T-cell (primary cell): Measurements from ENCODE around the gene WNT1. TPM values are rescaled to one million over a fixed set of nuclear protein-coding genes. Genes with fewer than 3 reads are reported as not detected.

Source experiments
- ATAC-seq, 4 experiments: fragments of 200-7000 bp in 3 of 4; fragments of 150-1000 bp in 1 of 4; cut with Tn5 transposase; replicated peaks in 1 of 4; 1 replicate in 3 of 4; 2 replicates in 1 of 4; pipeline ENCODE4 v1.10.0; 2021; ENCODE audit warnings: moderate library complexity in 3 of 4, mild to moderate bottlenecking in 2 of 4, moderate number of reproducible peaks in 1 of 4
- CTCF ChIA-PET, 2 donors: fragments of 300-600 bp; sonication (Branson Sonifier 250); formaldehyde crosslinking; loops; one replicate each; lab custom pipeline; 2022; ENCODE audit warnings: antibody characterized with exemption in 2 of 2; lab: Charles Lee
- POLR2A ChIA-PET, 2 donors: fragments of 300-600 bp; sonication (Branson Sonifier 250); formaldehyde crosslinking; loops; one replicate each; lab custom pipeline; 2022; ENCODE audit warnings: antibody characterized with exemption in 2 of 2; lab: Charles Lee
- DNase-seq, 35 experiments: peaks; one replicate each; pipeline versions ENCODE4 v3.0.0 to v3.0.0-alpha.2; 2013 to 2023
- H3K27ac ChIP-seq: one replicate; pipeline ENCODE4 v1.5.1; 2013; ENCODE audit warnings: low read length
- H3K27me3 ChIP-seq, 2 experiments: replicated peaks in 1 of 2; 1 replicate in 1 of 2; 2 replicates in 1 of 2; pipeline versions ENCODE4 v1.6.1 to v1.7.0; 2013; ENCODE audit warnings: low read length in 1 of 2, mixed read lengths in 1 of 2; ENCODE audit not compliant: control insufficient read depth in 2 of 2, insufficient read depth in 2 of 2; ENCODE audit errors: extremely low read depth in 1 of 2
- H3K36me3 ChIP-seq, 2 donors: 1 replicate in 1 of 2; 2 replicates in 1 of 2; pipeline versions ENCODE4 v1.6.1 to v1.7.0; 2013; ENCODE audit warnings: low read length in 1 of 2; ENCODE audit not compliant: control insufficient read depth in 2 of 2, insufficient read depth in 1 of 2; ENCODE audit errors: extremely low read depth in 1 of 2
- H3K4me1 ChIP-seq, 2 experiments: 1 replicate in 1 of 2; 2 replicates in 1 of 2; pipeline versions ENCODE4 v1.6.1 to v1.7.0; 2013; ENCODE audit warnings: low read length in 2 of 2, mixed read lengths in 1 of 2; ENCODE audit not compliant: insufficient read depth in 2 of 2, control insufficient read depth in 1 of 2; ENCODE audit errors: extremely low read depth in 1 of 2
- H3K4me3 ChIP-seq, 2 donors: 1 replicate in 1 of 2; 2 replicates in 1 of 2; pipeline versions ENCODE4 v1.5.1 to v1.7.0; 2013; ENCODE audit warnings: mild to moderate bottlenecking in 2 of 2, low read length in 1 of 2, moderate library complexity in 1 of 2; ENCODE audit not compliant: control insufficient read depth in 1 of 2; ENCODE audit errors: extremely low read depth in 1 of 2
- H3K9me3 ChIP-seq: 2 replicates; pipeline ENCODE4 v1.7.0; 2013
- H3K27ac Mint-ChIP-seq, 2 donors: one replicate each; pipeline ENCODE4 v1.8.0; 2020 to 2021; ENCODE audit warnings: mild to moderate bottlenecking in 2 of 2, mixed read lengths in 2 of 2
- H3K27me3 Mint-ChIP-seq, 2 donors: one replicate each; pipeline ENCODE4 v1.8.0; 2021 to 2022; ENCODE audit warnings: mixed read lengths in 2 of 2
- H3K36me3 Mint-ChIP-seq: one replicate; pipeline ENCODE4 v1.8.0; 2021; ENCODE audit warnings: mixed read lengths
- H3K4me1 Mint-ChIP-seq, 3 donors: one replicate each; pipeline ENCODE4 v1.8.0; 2020 to 2022; ENCODE audit warnings: mixed read lengths in 3 of 3, mild to moderate bottlenecking in 1 of 3
- H3K4me3 Mint-ChIP-seq, 3 donors: one replicate each; pipeline ENCODE4 v1.8.0; 2020 to 2022; ENCODE audit warnings: mild to moderate bottlenecking in 3 of 3, mixed read lengths in 3 of 3, moderate library complexity in 3 of 3
- H3K9me3 Mint-ChIP-seq, 3 donors: one replicate each; pipeline ENCODE4 v1.8.0; 2020 to 2022; ENCODE audit warnings: mixed read lengths in 3 of 3
- WGBS: methylation state at CpG from one replicate; pipeline ENCODE4 v1.1.5; 2013; ENCODE audit warnings: missing lambda C conversion rate; ENCODE audit not compliant: insufficient coverage; 5-methylcytosine and 5-hydroxymethylcytosine counted together
- total RNA-seq, 35 experiments: library from RNA in 6 of 35; stranded (reverse) in 6 of 35; fragments of 120-200 nt in 1 of 35; gene quantifications; one replicate each; pipeline versions ENCODE4 v1.2.1 to v1.2.4 and lab custom pipeline; 2013 to 2026

WNT1 gene
- total RNA-seq, 5 donors from 2014 or later (not counting 1 experiment from before 2014, with no cell fraction given) = 0.47 to 2.6 (median 0.85) TPM

DNA sequence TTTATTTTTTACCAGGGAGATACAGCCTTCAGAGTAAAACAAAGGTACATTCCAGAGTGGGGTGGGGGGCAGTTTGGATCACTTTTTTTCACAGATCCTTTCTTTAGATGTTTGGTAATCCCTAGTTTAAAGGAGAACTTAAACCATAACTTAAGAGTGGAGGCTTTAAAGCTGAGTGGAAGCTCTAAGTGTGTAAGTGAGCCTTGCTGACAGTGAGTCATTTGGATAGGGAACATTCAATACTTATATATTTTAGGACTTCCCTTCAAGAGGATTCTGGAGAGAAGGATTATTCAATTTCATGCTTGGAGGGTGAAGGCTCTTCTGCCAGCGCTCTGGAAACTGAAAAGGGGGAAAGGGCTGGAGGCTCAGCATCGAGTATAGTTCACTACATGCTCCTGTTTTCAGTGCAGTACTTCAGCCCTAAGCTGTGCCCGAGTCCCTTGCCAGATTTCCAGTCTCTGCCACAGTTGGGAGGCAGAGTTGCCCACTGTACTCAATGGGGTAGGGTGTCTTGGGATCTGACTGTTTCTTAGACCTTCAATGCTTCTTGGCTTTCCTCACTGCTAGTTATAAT, 32.1 kb downstream of the WNT1 start:
- Mint-ChIP-seq H3K4me3 (no peak overlapping the region), H3K9me3 (no peaks in the 10 kb centered on the region), H3K27ac (no peak overlapping the region), H3K36me3 (peaks cover 62% of the 10 kb centered on the region), H3K4me1 (peaks cover 2 to 10% (median 9%) of the 10 kb centered on the region in 3 donors), H3K27me3 (no peaks in the 10 kb centered on the region)
- ATAC-seq = no peak
- Histone ChIP-seq H3K4me1 (no peaks in the 10 kb centered on the region), H3K36me3 (peaks cover 8 to 40% of the 10 kb centered on the region in 2 donors), H3K9me3 (no peaks in the 10 kb centered on the region), H3K27ac (no peak overlapping the region), H3K4me3 (no peak overlapping the region), H3K27me3 (no peaks in the 10 kb centered on the region)
- CTCF ChIA-PET = interaction anchor here in 1 of 2 donors (0.7 kb wide), 1 partner anchor 166 kb away, joined by 3 read pairs; no protein-coding TSS in a partner anchor
- POLR2A ChIA-PET = no interaction called here
- DNase-seq = no peak
- no CpG with 5 or more reads among the region's 3 CpGs for WGBS

DNA sequence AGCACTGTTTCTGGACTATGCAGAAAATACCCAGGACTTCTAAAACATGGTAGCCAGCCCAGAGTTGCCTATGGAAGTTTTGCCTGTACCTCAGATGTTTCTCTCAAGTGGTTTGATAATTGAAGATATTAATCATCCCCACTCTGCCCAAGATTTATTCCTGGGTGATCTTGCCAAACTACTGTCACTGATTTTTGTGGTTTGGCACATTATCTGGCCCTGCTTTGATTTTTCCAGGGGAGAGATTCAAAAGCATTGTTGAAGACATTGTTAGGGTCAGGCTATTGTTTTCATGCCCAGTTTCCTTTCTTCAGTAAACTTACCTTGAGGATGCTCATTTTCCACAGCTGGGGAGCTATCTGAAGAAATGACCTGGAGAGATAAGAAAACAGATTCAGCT, 34.6 kb downstream of the WNT1 start:
- no peak overlapping the region for H3K27ac ChIP-seq
- no peak overlapping the region for H3K27ac Mint-ChIP-seq
- no peaks in the 10 kb centered on the region for H3K9me3 ChIP-seq
- CTCF ChIA-PET = interaction anchor here (0.7 kb wide), 2 partner anchors 11 to 21 kb away, joined by 3 to 10 read pairs; no protein-coding TSS in a partner anchor
- H3K9me3 Mint-ChIP-seq = no peaks in the 10 kb centered on the region
- H3K36me3 Mint-ChIP-seq = peaks cover 61% of the 10 kb centered on the region
- POLR2A ChIA-PET = no interaction called here
- H3K36me3 ChIP-seq = peaks cover 4 to 33% of the 10 kb centered on the region in 2 donors
- DNase-seq = no peak
- no peak for ATAC-seq
- peaks cover 0 to 10% of the 10 kb centered on the region in 2 experiments for H3K4me1 ChIP-seq
- H3K27me3 ChIP-seq = no peaks in the 10 kb centered on the region
- H3K4me1 Mint-ChIP-seq = peaks cover 28 to 31% (median 29%) of the 10 kb centered on the region in 3 donors
- H3K4me3 Mint-ChIP-seq = no peak overlapping the region
- H3K27me3 Mint-ChIP-seq = no peaks in the 10 kb centered on the region
- H3K4me3 ChIP-seq = no peak overlapping the region

GRCh38 chr12:49013428-49013827, 35.3 kb downstream of the WNT1 start:
- peaks cover 33 to 36% (median 33%) of the 10 kb centered on the region in 3 donors for H3K4me1 Mint-ChIP-seq
- H3K27me3 ChIP-seq = no peaks in the 10 kb centered on the region
- WGBS = no CpG with 5 or more reads among the region's 3 CpGs
- ChIA-PET CTCF (interaction anchor here (1.3 to 1.7 kb wide), 2 partner anchors 17 kb away, joined by 4 to 6 read pairs; no protein-coding TSS in a partner anchor), POLR2A (no interaction called here)
- H3K9me3 Mint-ChIP-seq = no peaks in the 10 kb centered on the region
- peaks cover 4 to 33% of the 10 kb centered on the region in 2 donors for H3K36me3 ChIP-seq
- no peaks in the 10 kb centered on the region for H3K9me3 ChIP-seq
- no peak overlapping the region for H3K27ac Mint-ChIP-seq
- H3K4me1 ChIP-seq = peaks cover 0 to 15% of the 10 kb centered on the region in 2 experiments
- H3K27ac ChIP-seq = no peak overlapping the region
- H3K4me3 ChIP-seq = no peak overlapping the region
- H3K27me3 Mint-ChIP-seq = no peaks in the 10 kb centered on the region
- no peak overlapping the region for H3K4me3 Mint-ChIP-seq
- DNase-seq (no peak), ATAC-seq (no peak)
- H3K36me3 Mint-ChIP-seq = peaks cover 55% of the 10 kb centered on the region

DNA sequence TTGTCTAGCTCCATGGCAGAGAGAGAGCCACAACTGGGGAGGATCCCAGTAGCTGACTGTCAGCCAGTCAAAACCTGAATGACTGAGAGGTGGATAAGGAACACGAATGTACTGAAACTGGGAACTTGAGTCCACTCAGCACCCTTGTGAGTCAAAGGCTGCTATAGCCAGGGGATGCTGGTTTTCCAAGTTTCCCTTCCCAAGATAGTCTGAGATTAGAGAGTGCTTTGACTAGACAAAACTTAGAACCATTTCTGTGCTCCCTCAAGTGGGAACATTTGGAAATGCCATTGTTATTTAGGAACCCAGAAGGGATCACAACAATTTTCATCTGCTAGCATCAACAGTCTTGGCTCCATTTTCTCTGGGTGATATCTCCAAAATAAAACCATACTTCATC, 36.4 kb downstream of the WNT1 start:
- Mint-ChIP-seq H3K4me3 (no peak overlapping the region), H3K36me3 (peaks cover 48% of the 10 kb centered on the region), H3K27me3 (no peaks in the 10 kb centered on the region), H3K4me1 (peaks cover 39 to 45% (median 40%) of the 10 kb centered on the region in 3 donors), H3K9me3 (no peaks in the 10 kb centered on the region), H3K27ac (no peak overlapping the region)
- H3K4me3 ChIP-seq = no peak overlapping the region
- ChIA-PET CTCF (interaction anchor here (0.6 to 1.7 kb wide), 5 partner anchors 8 to 162 kb away, joined by 3 to 6 read pairs (median 4); no protein-coding TSS in a partner anchor), POLR2A (no interaction called here)
- ATAC-seq = no peak
- no peak overlapping the region for H3K27ac ChIP-seq
- no peaks in the 10 kb centered on the region for H3K27me3 ChIP-seq
- peaks cover 4 to 23% of the 10 kb centered on the region in 2 experiments for H3K4me1 ChIP-seq
- 80% methylated on average over 1 of the region's 1 CpG for WGBS
- peaks cover 4 to 28% of the 10 kb centered on the region in 2 donors for H3K36me3 ChIP-seq
- no peaks in the 10 kb centered on the region for H3K9me3 ChIP-seq
- no peak for DNase-seq

DNA sequence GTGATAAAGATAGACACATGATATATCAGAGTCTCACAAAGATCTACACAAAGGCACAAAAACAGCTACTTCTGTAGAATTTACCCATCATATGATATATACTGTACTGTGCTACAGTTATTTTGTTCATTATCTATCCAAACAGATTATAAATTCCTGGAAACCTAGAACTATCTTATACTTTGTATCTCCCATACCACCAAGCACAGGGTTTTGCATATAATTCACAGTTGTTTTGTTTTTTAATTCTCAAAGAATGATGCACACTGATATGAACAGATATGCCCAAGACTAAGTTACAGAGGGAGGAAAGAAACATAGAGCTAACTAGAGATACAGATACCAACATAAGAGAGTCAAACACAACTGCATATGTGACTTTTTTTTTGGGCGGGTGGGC, 37.1 kb downstream of the WNT1 start:
- no peaks in the 10 kb centered on the region for H3K27me3 Mint-ChIP-seq
- Histone ChIP-seq H3K27me3 (no peaks in the 10 kb centered on the region), H3K4me3 (no peak overlapping the region), H3K9me3 (no peaks in the 10 kb centered on the region), H3K4me1 (peaks cover 6 to 28% of the 10 kb centered on the region in 2 experiments), H3K27ac (no peak overlapping the region), H3K36me3 (peaks cover 4 to 23% of the 10 kb centered on the region in 2 donors)
- no peaks in the 10 kb centered on the region for H3K9me3 Mint-ChIP-seq
- H3K27ac Mint-ChIP-seq = no peak overlapping the region
- ATAC-seq (no peak), DNase-seq (no peak)
- peaks cover 42% of the 10 kb centered on the region for H3K36me3 Mint-ChIP-seq
- ChIA-PET CTCF (interaction anchor here in 1 of 2 donors (1.2 kb wide), 1 partner anchor 162 kb away, joined by 3 read pairs; no protein-coding TSS in a partner anchor), POLR2A (interaction anchor here (0.5 to 1.1 kb wide), 2 partner anchors 9 to 19 kb away, joined by 3 read pairs; no protein-coding TSS in a partner anchor)
- H3K4me3 Mint-ChIP-seq = peak overlapping the region in 1 of 3 donors; percentile 18
- whole genome bisulfite sequencing = 100% methylated on average over 1 of the region's 1 CpG
- peaks cover 45 to 49% (median 45%) of the 10 kb centered on the region in 3 donors for H3K4me1 Mint-ChIP-seq

DNA sequence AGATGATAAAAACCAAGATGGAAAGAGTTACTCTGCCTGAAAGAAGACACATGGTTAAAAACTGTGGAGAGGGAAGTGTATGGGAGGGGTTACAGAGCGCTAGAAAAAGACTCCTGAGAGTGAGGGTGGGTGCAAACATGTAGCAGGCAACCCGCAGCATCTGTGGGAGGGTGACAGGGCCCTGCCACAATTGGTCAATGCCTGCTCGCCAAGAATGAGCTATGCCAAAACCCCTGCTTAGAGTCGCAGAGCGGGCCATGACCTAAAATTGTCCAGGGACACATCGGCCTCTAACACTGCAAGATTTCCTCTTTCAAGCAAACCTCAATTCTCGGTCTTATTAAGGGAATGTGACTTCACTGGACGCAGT, 39.8 kb downstream of the WNT1 start:
- Histone ChIP-seq H3K4me3 (peak overlapping the region; percentile 74 to 89), H3K4me1 (peaks cover 6 to 28% of the 10 kb centered on the region in 2 experiments), H3K27me3 (no peaks in the 10 kb centered on the region), H3K27ac (peak overlapping the region; percentile 94), H3K36me3 (peaks cover 7 to 18% of the 10 kb centered on the region in 2 donors), H3K9me3 (no peaks in the 10 kb centered on the region)
- H3K4me3 Mint-ChIP-seq = peak overlapping the region; percentile 88 to 91 (median 90)
- ATAC-seq = no peak
- ChIA-PET CTCF (interaction anchor here (0.6 to 1.5 kb wide), 6 partner anchors 17 to 58 kb away, joined by 3 to 7 read pairs (median 4); no protein-coding TSS in a partner anchor), POLR2A (no interaction called here)
- H3K27ac Mint-ChIP-seq = peak overlapping the region; percentile 95 to 96
- H3K27me3 Mint-ChIP-seq = no peaks in the 10 kb centered on the region
- H3K9me3 Mint-ChIP-seq = no peaks in the 10 kb centered on the region
- DNase-seq = peak in 3 of 35 experiments; percentile 15 to 28 (median 24)
- peaks cover 45 to 49% (median 45%) of the 10 kb centered on the region in 3 donors for H3K4me1 Mint-ChIP-seq
- H3K36me3 Mint-ChIP-seq = peaks cover 37% of the 10 kb centered on the region
- WGBS = under 1% methylated on average over 8 of the region's 8 CpGs
